CD4-positive, alpha-beta T cell treated with Interleukin-6 at 100 ng/mL for 8 hours (primary cell): ENCODE measurements around the gene DNAJC15.

Source experiments
- DNase-seq: peaks from one replicate; pipeline ENCODE4 v3.0.0-alpha.2; 2020; ENCODE audit warnings: mixed read lengths, low spot score

DNAJC15 gene

GRCh38 chr13:43154839-43155238 is 131.5 kb downstream of the DNAJC15 start:
- DNase-seq, result no peak

GRCh38 chr13:43156916-43157315 is 133.5 kb downstream of the DNAJC15 start:
- no peak for DNase-seq

GRCh38 chr13:43157796-43158195 is 134.4 kb downstream of the DNAJC15 start:
- no peak for DNase-seq

GRCh38 chr13:43158516-43158915 is 135.1 kb downstream of the DNAJC15 start:
- no peak for DNase-seq

- no peak for DNase-seq
Observed at GRCh38 chr13:43159026-43159461, 135.7 kb downstream of the DNAJC15 start.
